HepG2 (cell line): ENCODE results near the gene APBB3. TPM values are rescaled to one million over a fixed set of nuclear protein-coding genes. Genes with fewer than 3 reads are reported as not detected.

Experiments used
- BHLHE40 ChIP-seq: IDR thresholded peaks from 2 replicates; pipeline ENCODE4 v1.6.1; 2011; ENCODE audit warnings: low read length, improper control_type of control experiment
- CEBPG ChIP-seq: IDR thresholded peaks from 2 replicates; pipeline ENCODE4 v1.6.1; 2016
- FOXO1 ChIP-seq: sonication (generic); formaldehyde crosslinking; IDR thresholded peaks from 2 replicates; pipeline ENCODE4 v1.4.0; 2020; ENCODE audit warnings: missing genetic modification reagents
- MAZ ChIP-seq, 2 experiments: sonication (generic) in 1 of 2; formaldehyde crosslinking in 1 of 2; IDR thresholded peaks; 2 replicates each; pipeline versions ENCODE4 v1.5.0 to v1.6.1; 2012 to 2020; ENCODE audit warnings: low read depth in 2 of 2, mild to moderate bottlenecking in 2 of 2, borderline replicate concordance in 1 of 2, improper control_type of control experiment in 1 of 2, low read length in 1 of 2, missing genetic modification reagents in 1 of 2, moderate library complexity in 1 of 2
- NFAT5 ChIP-seq: sonication (generic); formaldehyde crosslinking; IDR thresholded peaks from 2 replicates; pipeline ENCODE4 v1.4.0; 2020; ENCODE audit warnings: missing genetic modification reagents
- RAD51 ChIP-seq: fragments of 450-650 bp; IDR thresholded peaks from 2 replicates; pipeline ENCODE4 v1.6.1; 2016; ENCODE audit warnings: borderline replicate concordance
- SIN3B ChIP-seq: fragments of 150-350 bp; IDR thresholded peaks from 2 replicates; pipeline ENCODE4 v1.6.1; 2014; ENCODE audit warnings: low read length
- STAT5B ChIP-seq: sonication (generic); formaldehyde crosslinking; IDR thresholded peaks from 2 replicates; pipeline ENCODE4 v1.4.0; 2020; ENCODE audit warnings: missing genetic modification reagents
- TFAP4 ChIP-seq: sonication (generic); IDR thresholded peaks from 2 replicates; pipeline ENCODE4 v1.6.1; 2016; ENCODE audit warnings: low read depth, borderline replicate concordance
- ZNF576 ChIP-seq: sonication (generic); formaldehyde crosslinking; IDR thresholded peaks from 2 replicates; pipeline ENCODE4 v1.4.0; 2020; ENCODE audit warnings: mild to moderate bottlenecking, missing genetic modification reagents
- ZNF598 ChIP-seq: sonication (generic); formaldehyde crosslinking; IDR thresholded peaks from 2 replicates; pipeline ENCODE4 v1.5.1; 2020; ENCODE audit warnings: mild to moderate bottlenecking, missing genetic modification reagents, borderline replicate concordance
- ZNF710 ChIP-seq: sonication (generic); formaldehyde crosslinking; IDR thresholded peaks from 2 replicates; pipeline ENCODE4 v1.5.0; 2020; ENCODE audit warnings: mild to moderate bottlenecking, missing genetic modification reagents, borderline replicate concordance
- ZNF720 ChIP-seq: sonication (generic); formaldehyde crosslinking; IDR thresholded peaks from 2 replicates; pipeline ENCODE4 v1.4.0; 2020; ENCODE audit warnings: missing genetic modification reagents
- ZNF816 ChIP-seq: sonication (generic); formaldehyde crosslinking; IDR thresholded peaks from 2 replicates; pipeline ENCODE4 v1.8.0; 2022; ENCODE audit warnings: missing genetic modification reagents, mild to moderate bottlenecking, borderline replicate concordance
- polyA plus RNA-seq, 8 experiments: library from polyadenylated mRNA; depleted of rRNA in 3 of 8; stranded (reverse) in 7 of 8; unstranded in 1 of 8; fragments of >200 nt; fragmentation: Illumina TruSeq in 4 of 8; extraction: Trizol in 4 of 8; gene quantifications; 2 replicates each; pipeline versions ENCODE4 v1.2.1 to v1.2.3, GENCODE V29; 2011 to 2016; ENCODE audit warnings: low read depth in 4 of 8, missing spikeins in 1 of 8, mixed read lengths in 1 of 8; ENCODE audit not compliant: insufficient read depth in 1 of 8
- total RNA-seq, 5 experiments: library from RNA; depleted of rRNA; stranded (reverse); fragments of >200 nt; fragmentation: Illumina TruSeq; extraction: Trizol; gene quantifications; 2 replicates each; pipeline ENCODE4 v1.2.3, GENCODE V29; 2016; ENCODE audit warnings: low read depth in 1 of 5
- TF ChIP-seq, protein P1 (sequence below), 2 experiments: sonication (generic) in 1 of 2; formaldehyde crosslinking in 1 of 2; IDR thresholded peaks; 2 replicates each; pipeline versions ENCODE4 v1.5.1 to v1.6.1; 2011 to 2020; ENCODE audit warnings: borderline replicate concordance in 1 of 2, low read depth in 1 of 2, low read length in 1 of 2, mild to moderate bottlenecking in 1 of 2, missing genetic modification reagents in 1 of 2, moderate library complexity in 1 of 2
- TF ChIP-seq, protein P2 (sequence below): sonication (generic); formaldehyde crosslinking; IDR thresholded peaks from 2 replicates; pipeline ENCODE4 v1.4.0; 2020; ENCODE audit warnings: missing genetic modification reagents

APBB3 gene
- total and polyA plus RNA-seq, 2 of the 13 experiments (the other 11 are each of a cell fraction or from before 2014, with no cell fraction given), result 0.38 to 0.78 TPM

DNA sequence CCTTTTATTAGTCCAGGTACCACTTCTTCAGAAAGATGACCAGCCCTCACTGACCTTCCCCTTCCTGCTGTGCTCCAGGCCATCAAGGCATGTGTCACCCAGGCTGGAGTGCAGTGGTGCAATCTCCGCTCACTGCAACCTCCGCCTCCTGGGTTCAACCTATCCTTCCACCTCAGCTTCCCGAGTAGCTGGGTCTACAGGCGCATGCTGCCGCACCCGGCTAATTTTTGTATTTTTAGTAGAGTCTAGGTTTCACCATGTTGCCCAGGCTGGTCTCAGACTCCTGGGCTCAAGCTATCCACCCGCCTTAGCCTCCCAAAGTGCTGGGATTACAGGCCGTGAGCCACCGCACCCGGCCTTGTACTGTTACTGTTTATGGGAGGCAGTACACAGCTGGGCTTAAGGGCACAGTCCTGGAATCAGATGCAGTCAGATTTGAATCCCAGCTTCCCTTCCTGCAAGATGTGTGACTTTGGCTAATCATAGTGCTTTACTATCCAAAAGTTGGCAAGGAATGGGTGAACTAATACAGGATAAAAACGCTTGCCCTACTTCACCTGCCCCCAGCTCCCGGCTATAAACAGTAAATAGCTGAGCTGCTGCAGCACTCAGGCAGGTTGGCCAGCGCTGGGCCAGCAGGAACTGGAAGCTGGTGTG, 17.4 kb downstream of the APBB3 start (continued):
- no peak for TF ChIP-seq NFAT5 (CRISPR knock-in tag)
- no peak for TF ChIP-seq RAD51
- TF ChIP-seq, protein P1, sequence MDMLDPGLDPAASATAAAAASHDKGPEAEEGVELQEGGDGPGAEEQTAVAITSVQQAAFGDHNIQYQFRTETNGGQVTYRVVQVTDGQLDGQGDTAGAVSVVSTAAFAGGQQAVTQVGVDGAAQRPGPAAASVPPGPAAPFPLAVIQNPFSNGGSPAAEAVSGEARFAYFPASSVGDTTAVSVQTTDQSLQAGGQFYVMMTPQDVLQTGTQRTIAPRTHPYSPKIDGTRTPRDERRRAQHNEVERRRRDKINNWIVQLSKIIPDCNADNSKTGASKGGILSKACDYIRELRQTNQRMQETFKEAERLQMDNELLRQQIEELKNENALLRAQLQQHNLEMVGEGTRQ (IDR thresholded peaks at IDR 0.05; ENCODE audit: low read depth, low read length), result no peak
- TF ChIP-seq, protein P1 (CRISPR knock-in tag; IDR thresholded peaks at IDR 0.05; ENCODE audit: borderline replicate concordance), result no peak
- no peak for TF ChIP-seq FOXO1
- no peak for TF ChIP-seq STAT5B (CRISPR knock-in tag)
- no peak for TF ChIP-seq ZNF576 (CRISPR knock-in tag)
- no peak for TF ChIP-seq ZNF598 (CRISPR knock-in tag)
- TF ChIP-seq TFAP4, result peak; percentile 25; the same call in 1 of the 2 replicates
- TF ChIP-seq SIN3B, result no peak
- TF ChIP-seq ZNF710 (CRISPR knock-in tag), result 0 out of 2 replicates have a peak, but pooled peaks have one; percentile 5
- no peak for TF ChIP-seq BHLHE40
- TF ChIP-seq ZNF720, result no peak
- TF ChIP-seq, protein P2, sequence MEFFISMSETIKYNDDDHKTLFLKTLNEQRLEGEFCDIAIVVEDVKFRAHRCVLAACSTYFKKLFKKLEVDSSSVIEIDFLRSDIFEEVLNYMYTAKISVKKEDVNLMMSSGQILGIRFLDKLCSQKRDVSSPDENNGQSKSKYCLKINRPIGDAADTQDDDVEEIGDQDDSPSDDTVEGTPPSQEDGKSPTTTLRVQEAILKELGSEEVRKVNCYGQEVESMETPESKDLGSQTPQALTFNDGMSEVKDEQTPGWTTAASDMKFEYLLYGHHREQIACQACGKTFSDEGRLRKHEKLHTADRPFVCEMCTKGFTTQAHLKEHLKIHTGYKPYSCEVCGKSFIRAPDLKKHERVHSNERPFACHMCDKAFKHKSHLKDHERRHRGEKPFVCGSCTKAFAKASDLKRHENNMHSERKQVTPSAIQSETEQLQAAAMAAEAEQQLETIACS (CRISPR knock-in tag), result no peak
- TF ChIP-seq CEBPG (CRISPR knock-in tag), result peak; percentile 88
- TF ChIP-seq MAZ (IDR thresholded peaks at IDR 0.05; ENCODE audit: borderline replicate concordance, low read depth, low read length), result no peak
- TF ChIP-seq MAZ (CRISPR knock-in tag; IDR thresholded peaks at IDR 0.05; ENCODE audit: low read depth), result no peak; the same call in 1 of the 2 replicates
- TF ChIP-seq ZNF816, result no peak
